Fibroblast of upper back skin (primary cell): Measurements from ENCODE around the gene CYGB.

Experiments used
- DNase-seq: peaks from one replicate; pipeline ENCODE4 v3.0.0-alpha.2; 2013

The CYGB gene

DNA sequence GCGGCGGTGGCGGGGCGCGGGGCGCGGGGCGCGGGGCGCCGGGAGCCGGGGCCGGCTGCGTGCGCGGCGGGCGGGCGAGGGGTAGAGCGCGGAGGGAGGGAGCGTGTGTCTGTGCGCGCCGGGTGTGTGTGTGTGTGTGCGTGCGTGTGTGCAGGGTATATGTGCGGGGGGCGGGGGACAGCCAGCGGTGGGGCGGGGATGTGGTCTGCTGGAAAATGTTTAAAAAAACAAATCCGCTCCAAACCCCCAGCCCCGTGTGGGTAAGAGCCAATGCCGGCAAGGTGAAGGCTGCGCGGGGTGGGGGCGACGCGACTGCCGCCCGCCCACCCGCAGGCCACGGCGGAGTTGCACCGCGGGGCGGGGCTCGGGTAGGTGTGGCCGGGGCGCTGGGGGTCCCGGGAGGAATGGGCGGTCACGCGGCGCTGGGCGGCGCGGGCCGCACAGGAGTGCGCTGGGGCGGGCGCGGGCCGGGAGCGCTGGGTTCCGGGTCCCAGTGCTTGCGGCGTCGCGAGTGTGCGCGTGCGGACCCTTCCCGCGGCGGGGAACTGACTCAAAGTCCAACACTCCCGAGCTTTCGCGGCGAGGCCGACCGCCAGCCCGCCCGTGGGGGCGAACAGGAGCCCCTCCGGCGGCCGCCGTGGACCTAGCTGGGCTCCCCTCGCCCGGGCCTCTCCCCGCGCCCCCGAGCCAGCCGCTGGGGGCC lies at the start of gene CYGB:
CYGB (minus strand) TSS at position 132 of the 703 bp plus-strand sequence. CDS start 167 bp downstream, outside the sequence.
- no peak for DNase-seq

GRCh38 chr17:76586741-76587487 lies 49.4 kb upstream of the CYGB start:
- DNase-seq: no peak

GRCh38 chr17:76585649-76586593 lies 48.4 kb upstream of the CYGB start, which contains the start of gene ST6GALNAC2:
Gene ST6GALNAC2, minus strand, starts transcription at chr17:76585860. Its CDS starts 52 bp downstream, at chr17:76585808.
- no peak for DNase-seq

DNA sequence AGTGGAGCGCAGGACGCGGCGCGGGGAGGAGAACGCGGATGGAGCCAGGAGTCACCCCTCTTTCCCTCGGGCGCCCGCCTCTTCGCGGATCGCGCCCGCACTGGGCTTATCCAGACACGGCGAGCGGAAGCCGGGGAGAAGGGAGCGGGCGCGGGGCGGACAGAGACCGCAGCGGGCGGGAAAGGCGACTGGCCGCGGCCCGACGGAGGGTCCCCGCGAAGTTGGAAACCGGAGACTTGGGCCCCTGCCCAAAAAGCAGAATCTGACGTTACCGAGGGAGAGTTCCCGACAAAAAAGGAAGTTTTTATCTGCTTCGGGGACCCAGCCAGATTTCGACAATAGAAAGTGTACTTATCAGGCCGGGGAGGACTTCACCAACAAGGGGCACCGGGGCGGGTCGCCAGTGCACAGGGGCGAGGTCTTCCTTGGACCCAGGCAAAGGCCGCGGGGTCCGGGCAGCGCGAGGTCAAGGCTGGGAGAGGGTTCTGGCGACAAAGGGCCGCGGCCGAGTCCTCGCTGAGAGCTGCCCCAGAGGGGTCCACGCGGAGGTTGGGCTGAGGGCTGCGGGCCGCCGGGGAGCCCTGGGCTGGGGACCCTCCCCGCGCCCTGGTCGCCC lies 47.6 kb upstream of the CYGB start:
- DNase-seq: no peak

DNA sequence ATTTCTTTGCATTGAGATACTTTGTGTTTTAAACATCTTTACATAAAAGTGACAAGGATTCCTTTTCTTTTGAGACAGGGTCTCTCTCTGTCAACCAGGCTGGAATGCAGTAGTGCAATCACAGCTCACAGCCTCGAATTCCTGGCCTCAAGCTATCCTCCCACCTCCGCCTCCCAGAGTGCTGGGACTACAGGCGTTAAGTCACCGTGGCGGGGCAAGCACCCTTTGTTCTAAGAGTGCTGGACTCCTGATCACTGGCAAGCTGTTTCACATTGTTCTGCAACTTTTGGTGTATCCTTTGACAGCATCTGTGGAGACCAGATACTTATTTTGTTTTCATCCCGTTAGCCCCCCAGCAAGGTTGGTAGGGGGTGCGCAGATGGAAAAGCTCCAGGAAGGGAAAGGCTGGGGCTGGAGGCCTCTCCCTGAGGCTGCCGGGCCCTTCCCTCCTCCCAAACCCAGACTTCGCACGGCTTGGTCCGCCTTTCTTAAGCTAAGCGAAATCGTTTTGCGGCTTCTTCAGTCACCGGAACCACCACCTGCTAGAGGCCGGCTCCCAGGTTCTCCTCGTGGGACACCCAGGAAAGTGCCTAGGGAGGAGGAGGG lies 47.0 kb upstream of the CYGB start:
- DNase-seq: no peak

DNA sequence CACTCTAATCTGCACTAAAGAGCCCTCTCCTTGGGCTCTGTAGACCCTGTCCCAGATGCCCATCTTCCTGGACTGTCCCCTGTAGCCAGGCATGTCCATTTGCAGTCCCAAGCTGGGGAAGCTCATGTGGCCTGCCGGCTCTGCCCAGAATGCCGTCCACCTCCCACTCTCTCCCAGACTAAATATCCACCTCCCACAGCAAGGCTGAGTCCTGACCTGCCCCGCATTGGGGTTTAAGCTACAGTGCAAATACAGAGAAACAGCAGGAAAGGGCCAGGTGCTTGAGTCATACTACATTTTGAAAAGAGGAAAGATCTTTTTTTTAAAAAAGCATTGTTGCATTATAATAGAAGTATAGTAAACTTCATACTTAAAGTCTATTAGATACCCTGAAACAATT lies 45.2 kb upstream of the CYGB start:
- DNase-seq: no peak

DNA sequence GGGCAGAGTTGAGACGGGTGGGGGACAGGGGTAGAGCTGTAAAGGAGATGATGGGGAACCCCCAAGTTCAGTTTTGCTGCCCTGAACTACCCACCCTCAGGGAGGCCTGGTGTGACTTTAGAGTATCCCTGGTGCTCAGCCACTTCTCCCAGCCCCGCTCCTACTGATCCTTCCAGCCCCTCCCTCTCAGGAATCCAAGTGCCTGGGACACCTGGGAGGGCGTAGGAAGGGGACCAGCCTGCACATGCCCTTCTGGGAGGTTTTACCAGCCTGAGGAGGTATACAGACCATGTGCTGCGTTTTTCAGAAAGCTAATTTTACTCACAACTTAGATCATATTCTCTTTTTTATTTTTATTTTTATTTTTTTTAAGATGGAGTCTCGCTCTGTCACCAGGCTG lies 44.0 kb upstream of the CYGB start:
- no peak for DNase-seq

DNA sequence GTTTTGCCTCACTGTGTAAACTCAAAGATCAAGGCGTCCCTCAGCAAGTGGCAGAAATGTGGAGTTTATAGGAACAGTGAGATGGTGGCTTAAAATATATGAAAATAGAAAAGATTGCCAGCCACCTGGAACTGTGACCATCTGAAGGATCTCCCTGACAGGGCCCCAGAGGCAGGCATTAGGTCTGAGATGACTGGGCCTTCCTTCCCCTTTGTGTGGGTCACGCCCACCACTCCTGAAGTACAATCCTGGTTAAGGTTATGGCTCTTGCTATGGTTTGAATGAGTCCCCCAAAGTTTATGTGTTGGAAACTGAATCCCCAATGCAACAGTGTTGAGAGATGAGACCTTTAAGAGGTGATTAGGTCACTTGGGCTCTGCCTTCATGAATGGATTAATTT lies 41.8 kb upstream of the CYGB start:
- DNase-seq: no peak

DNA sequence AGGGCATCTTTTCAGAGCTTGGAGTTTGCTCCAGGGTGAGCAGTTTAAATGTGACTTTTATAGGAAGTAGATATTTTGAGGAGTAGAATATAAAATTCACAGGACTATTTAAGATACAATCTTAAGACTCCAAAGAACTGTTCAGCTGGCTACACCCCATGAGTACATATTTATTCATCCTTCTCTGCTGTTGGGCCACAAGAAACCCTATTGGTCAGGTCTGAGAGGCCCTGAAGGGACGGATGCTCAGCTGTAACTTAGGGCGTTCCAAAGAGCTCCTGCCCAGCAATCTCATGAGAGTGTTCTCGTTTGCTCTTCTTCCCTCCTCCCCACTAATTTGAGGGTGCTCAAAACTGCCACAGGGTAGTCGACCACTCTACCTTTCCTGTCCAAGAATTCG lies 40.9 kb upstream of the CYGB start:
- no peak for DNase-seq

- DNase-seq: no peak
Measured at GRCh38 chr17:76577876-76578275, 40.4 kb upstream of the CYGB start.

DNA sequence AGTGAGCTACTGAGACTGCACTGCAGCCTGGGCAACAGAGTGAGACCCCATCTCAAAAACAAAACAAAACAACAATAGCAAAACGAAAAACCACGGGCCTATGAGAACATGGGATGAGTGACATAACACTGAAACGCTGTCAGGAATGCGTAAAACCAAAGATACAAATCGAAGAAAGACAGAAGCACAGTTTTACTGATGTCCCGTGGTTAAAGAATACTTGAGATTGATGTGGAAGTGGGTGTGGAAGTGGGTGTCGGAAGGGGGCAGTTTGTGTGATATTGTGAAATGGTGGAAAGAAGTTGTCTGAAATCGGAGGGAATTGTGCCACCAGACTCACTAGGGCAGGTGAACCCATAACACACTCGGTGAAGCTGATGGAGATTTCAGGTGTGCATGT lies 38.7 kb upstream of the CYGB start:
- DNase-seq: no peak

- DNase-seq: no peak
Measured at GRCh38 chr17:76575570-76575969, 38.1 kb upstream of the CYGB start.

GRCh38 chr17:76574166-76574565 lies 36.7 kb upstream of the CYGB start:
- DNase-seq: no peak

GRCh38 chr17:76573096-76573495 lies 35.6 kb upstream of the CYGB start:
- DNase-seq: no peak

DNA sequence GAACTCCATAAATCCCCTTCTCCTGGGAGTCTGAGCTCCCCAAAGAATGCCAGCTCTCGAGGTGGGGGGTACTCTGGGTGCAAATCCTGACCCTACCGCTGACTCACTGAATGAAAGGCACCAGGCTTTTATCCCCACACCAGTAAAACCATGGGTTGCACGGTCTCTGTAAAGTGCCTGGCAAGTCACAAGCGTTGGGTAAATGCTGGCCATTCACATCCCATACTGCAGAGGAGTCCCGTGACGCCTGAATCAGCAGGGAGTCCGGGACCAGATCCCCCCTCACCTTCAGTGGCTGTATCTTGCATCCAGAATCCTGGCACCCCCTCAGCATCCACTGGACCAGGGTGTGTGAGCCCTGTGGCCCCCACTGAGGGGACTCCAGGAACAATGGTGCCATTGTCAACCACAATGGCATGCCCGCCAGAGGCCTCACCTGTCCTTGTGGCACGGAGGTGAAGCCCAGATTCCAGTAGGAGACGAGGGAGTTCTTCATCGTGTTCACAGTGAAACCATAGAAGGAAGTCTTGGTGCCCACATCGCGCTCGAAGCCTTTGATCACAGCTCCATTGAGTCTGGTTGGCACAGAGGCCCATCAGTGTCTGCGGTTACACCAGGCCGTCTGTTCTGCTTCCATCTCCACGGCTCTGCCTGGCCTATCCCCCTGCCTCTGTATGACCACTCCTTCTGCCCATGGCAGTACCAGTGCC lies 34.8 kb upstream of the CYGB start:
- DNase-seq: no peak

- DNase-seq: no peak
Measured at GRCh38 chr17:76570877-76571471, 33.5 kb upstream of the CYGB start.

- no peak for DNase-seq
Measured at GRCh38 chr17:76570457-76570856, 32.9 kb upstream of the CYGB start.

DNA sequence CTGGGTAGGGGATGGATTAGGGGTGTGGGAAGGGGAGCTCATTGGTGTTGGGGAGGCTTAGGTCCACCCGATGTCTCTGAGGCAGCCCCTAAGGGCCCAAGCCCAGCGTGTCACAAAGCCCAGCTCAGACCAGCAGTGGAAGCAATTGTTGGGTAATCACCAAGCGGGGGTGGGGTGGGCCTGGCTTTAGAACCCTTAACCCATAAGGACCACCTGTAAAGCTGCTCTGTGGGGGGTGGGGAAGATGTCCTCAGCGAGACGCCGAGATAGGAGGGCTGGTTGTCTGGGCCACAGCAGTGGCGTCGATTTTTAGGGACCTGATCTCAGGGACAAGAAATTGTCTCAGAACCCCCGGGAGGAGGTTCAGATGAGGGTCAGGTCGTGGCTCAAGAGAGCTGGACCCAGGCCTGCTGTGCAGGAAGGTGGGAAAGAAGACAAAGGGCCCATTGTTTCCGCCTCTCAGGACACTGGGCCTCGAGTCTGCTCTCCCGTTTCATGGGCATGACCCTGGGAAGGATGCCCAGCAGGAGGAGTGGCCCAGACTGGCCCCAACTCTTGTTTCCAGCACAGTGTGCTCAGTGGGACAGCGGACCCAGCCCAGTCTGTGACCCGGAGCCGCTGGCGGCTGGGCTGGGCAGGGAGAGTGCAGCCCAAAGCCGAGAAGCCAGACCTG lies 32.2 kb upstream of the CYGB start:
- no peak for DNase-seq

DNA sequence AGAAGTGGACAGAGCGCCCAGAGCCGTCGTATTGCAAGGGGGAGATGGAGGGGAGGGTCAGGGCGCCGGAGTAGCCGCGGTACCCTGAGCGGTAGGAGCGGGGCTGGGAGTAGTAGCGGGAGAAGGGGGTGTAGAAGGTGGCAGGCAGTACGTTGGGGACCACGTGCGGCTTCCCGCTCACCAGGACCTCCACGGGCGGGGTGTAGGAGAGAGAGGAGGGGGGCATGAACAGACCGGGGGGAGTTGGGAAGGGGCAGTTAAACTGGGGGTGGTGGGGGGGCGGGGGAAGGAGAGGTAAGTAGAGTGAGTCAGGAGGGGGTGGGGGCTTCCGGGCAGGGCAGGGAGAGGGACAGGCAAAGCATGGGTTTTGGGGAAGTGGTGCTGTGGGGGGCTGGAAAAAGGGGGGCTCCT lies 31.3 kb upstream of the CYGB start:
- no peak for DNase-seq

DNA sequence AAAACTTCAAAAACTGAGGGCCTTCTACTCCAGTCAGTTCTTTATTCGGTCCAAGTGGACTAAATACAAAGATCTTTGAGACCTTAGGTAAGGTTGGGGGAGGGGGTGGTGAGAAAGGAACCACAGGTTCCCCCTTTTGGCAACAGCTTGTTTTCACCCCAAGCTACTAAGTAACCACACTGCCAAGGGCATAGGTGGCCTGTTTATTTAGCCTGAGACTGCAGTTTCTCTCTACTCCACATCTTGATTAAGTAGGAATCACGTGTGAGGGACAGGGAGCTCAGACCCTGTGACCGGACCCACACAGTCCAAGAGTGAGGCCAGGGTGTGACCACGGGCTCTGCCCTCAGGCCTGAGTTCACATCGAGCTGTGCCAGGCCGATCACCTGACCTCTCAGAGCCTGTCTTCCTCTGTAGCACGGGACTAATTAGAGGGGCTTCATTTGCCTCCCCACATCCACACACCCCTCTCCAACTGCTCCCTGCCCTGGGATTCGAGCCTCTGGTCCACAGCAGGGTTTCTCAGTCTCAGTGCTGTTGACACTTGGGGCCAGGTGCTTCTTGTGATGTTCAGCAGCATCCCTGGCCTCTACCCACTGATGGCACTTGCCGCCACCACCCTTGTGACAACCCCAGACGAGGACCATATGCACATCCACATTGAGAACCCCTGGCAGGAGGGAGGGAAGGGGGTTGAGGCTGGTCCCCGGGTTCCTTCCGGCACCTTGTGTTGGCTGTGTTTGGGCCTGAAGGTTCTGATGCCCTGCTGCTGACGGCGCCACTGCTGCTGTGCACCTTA lies 30.3 kb upstream of the CYGB start:
- no peak for DNase-seq
